Type B pancreatic cell (in vitro differentiated cells): Measurements from ENCODE around the gene CRK. TPM values are rescaled to one million over a fixed set of nuclear protein-coding genes. Genes with fewer than 3 reads are reported as not detected.
A peak's percentile ranks its signal among the peaks of the same experiment; 100 is the strongest.

Experiments
- DNase-seq: peaks from one replicate; pipeline ENCODE4 v3.0.0; 2021; ENCODE audit warnings: mixed read lengths; ENCODE audit not compliant: unreplicated experiment; ENCODE audit errors: extremely low spot score
- H3K27ac Mint-ChIP-seq: 2 replicates; pipeline ENCODE4 v1.8.0; 2021; ENCODE audit warnings: mild to moderate bottlenecking, mixed read lengths
- H3K27me3 Mint-ChIP-seq: 2 replicates; pipeline ENCODE4 v1.8.0; 2021; ENCODE audit warnings: mixed read lengths
- H3K36me3 Mint-ChIP-seq: 2 replicates; pipeline ENCODE4 v1.8.0; 2021; ENCODE audit warnings: mixed read lengths
- H3K4me1 Mint-ChIP-seq: one replicate; pipeline ENCODE4 v1.8.0; 2021; ENCODE audit warnings: mixed read lengths; ENCODE audit not compliant: unreplicated experiment
- H3K4me3 Mint-ChIP-seq: 2 replicates; pipeline ENCODE4 v1.8.0; 2021; ENCODE audit warnings: mild to moderate bottlenecking, mixed read lengths
- H3K9me3 Mint-ChIP-seq: 2 replicates; pipeline ENCODE4 v1.8.0; 2021; ENCODE audit warnings: mixed read lengths
- CTCF ChIP-seq: fragments of 200-600 bp; sonication (generic); conservative IDR thresholded peaks from 2 replicates; pipeline ENCODE4 v1.5.0; 2021; ENCODE audit warnings: antibody characterized with exemption, mild to moderate bottlenecking
- total RNA-seq: library from RNA; stranded (reverse); gene quantifications from 2 replicates; pipeline ENCODE4 v1.2.1, GENCODE V29; 2021; ENCODE audit warnings: low replicate concordance

CRK gene
- total RNA-seq, 1 donor from 2014 or later, result 49.5 TPM

- TF ChIP-seq CTCF, result no peak
- H3K36me3 Mint-ChIP-seq, result peaks cover 16% of the 10 kb centered on the region
- peak overlapping the region; percentile 45 for H3K4me3 Mint-ChIP-seq
- no peaks in the 10 kb centered on the region for H3K4me1 Mint-ChIP-seq
- H3K27ac Mint-ChIP-seq, result peak overlapping the region; percentile 89
- H3K9me3 Mint-ChIP-seq, result no peaks in the 10 kb centered on the region
- H3K27me3 Mint-ChIP-seq, result no peaks in the 10 kb centered on the region
- no peak for DNase-seq
Measured at GRCh38 chr17:1438593-1439083, 17.4 kb downstream of the CRK start.

DNA sequence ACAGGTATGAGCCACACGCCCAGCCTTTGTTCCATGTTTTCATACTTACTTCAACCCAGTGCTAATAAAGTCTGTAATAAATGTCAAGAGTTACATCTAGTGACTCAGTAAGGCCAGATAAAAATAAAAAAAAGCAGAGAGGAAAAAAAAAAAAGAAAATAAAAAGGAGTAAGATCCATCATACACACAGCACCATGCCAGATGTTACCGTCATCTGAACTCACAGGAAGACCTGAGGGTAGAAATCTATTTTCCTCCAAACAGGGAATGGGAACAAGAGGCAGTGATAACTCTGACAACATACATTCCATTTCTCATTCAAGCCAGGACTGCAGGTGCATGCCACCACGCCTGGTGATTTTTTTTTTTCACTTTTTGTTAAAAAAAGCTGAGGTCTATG, 20.7 kb downstream of the CRK start:
- no peaks in the 10 kb centered on the region for H3K9me3 Mint-ChIP-seq
- no peaks in the 10 kb centered on the region for H3K4me1 Mint-ChIP-seq
- H3K36me3 Mint-ChIP-seq, result peaks cover 32% of the 10 kb centered on the region
- H3K27me3 Mint-ChIP-seq, result no peaks in the 10 kb centered on the region
- no peak overlapping the region for H3K4me3 Mint-ChIP-seq
- no peak for TF ChIP-seq CTCF
- peak overlapping the region; percentile 89 for H3K27ac Mint-ChIP-seq
- DNase-seq, result no peak

DNA sequence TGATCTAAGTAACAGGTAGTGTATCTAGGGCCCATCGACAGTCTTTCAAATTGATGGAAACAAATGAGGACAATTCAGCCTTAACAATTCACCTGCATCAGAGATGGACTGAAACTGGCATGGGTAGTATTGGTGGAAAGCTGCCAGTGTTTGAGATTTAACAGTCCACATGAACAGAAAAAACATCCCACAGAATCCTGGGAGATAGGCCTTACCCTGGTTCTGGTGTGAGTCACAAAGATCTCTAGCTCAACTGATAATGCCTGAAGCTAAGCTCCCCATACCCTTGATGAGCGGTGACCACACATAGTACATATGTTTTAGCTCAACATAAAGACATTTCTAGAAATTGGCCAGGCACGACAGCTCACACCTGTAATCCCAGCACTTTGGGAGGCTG, 21.9 kb downstream of the CRK start:
- no peak for TF ChIP-seq CTCF
- H3K27ac Mint-ChIP-seq, result no peak overlapping the region

GRCh38 chr17:1431631-1432104, 24.4 kb downstream of the CRK start:
- Mint-ChIP-seq H3K36me3 (peaks cover 31% of the 10 kb centered on the region), H3K4me3 (no peak overlapping the region), H3K9me3 (no peaks in the 10 kb centered on the region), H3K27ac (peak overlapping the region; percentile 12), H3K4me1 (no peaks in the 10 kb centered on the region), H3K27me3 (no peaks in the 10 kb centered on the region)
- TF ChIP-seq CTCF, result no peak
- no peak for DNase-seq

More for the DNA sequence above, 21.9 kb downstream of the CRK start:
- DNase-seq, result no peak
- H3K27me3 Mint-ChIP-seq, result no peaks in the 10 kb centered on the region
- H3K4me1 Mint-ChIP-seq, result no peaks in the 10 kb centered on the region
- H3K9me3 Mint-ChIP-seq, result no peaks in the 10 kb centered on the region
- peaks cover 33% of the 10 kb centered on the region for H3K36me3 Mint-ChIP-seq
- H3K4me3 Mint-ChIP-seq, result no peak overlapping the region

- peaks cover 20% of the 10 kb centered on the region for H3K36me3 Mint-ChIP-seq
- no peaks in the 10 kb centered on the region for H3K27me3 Mint-ChIP-seq
- no peak overlapping the region for H3K4me3 Mint-ChIP-seq
- no peaks in the 10 kb centered on the region for H3K9me3 Mint-ChIP-seq
- peak overlapping the region; percentile 80 for H3K27ac Mint-ChIP-seq
- peaks cover 8% of the 10 kb centered on the region for H3K4me1 Mint-ChIP-seq
- no peak for TF ChIP-seq CTCF
- no peak for DNase-seq
Measured at GRCh38 chr17:1423456-1424135, 32.4 kb downstream of the CRK start.
